K562 (cell line): Measurements from ENCODE around the gene RNF13. TPM values are rescaled to one million over a fixed set of nuclear protein-coding genes. Genes with fewer than 3 reads are reported as not detected.
A peak's percentile ranks its signal among the peaks of the same experiment; 100 is the strongest.

Experiments
- FOXK1 ChIP-seq: sonication (generic); formaldehyde crosslinking; IDR thresholded peaks from 2 replicates; pipeline ENCODE4 v1.8.0; 2022; ENCODE audit warnings: missing genetic modification reagents, mild to moderate bottlenecking, borderline replicate concordance
- HIVEP1 ChIP-seq: fragments of 250-450 bp; sonication (Bioruptor Pico); IDR thresholded peaks from 2 replicates; pipeline ENCODE4 v1.4.0; 2020; ENCODE audit warnings: mild to moderate bottlenecking
- KLF1 ChIP-seq: fragments of 450-650 bp; IDR thresholded peaks from 2 replicates; pipeline ENCODE4 v1.6.1; 2016; ENCODE audit warnings: missing genetic modification characterization, missing compliant biosample characterization
- POLR2B ChIP-seq: fragments of 450-650 bp; IDR thresholded peaks from 2 replicates; pipeline ENCODE4 v1.6.1; 2018; ENCODE audit warnings: low read depth; ENCODE audit not compliant: partially characterized antibody
- POU5F1 ChIP-seq: fragments of 150-350 bp; IDR thresholded peaks from 2 replicates; pipeline ENCODE4 v1.6.1; 2014; ENCODE audit warnings: borderline replicate concordance, low read length, low read depth, mild to moderate bottlenecking; ENCODE audit not compliant: partially characterized antibody
- PYGO2 ChIP-seq: fragments of 450-650 bp; IDR thresholded peaks from 2 replicates; pipeline ENCODE4 v1.6.1; 2016; ENCODE audit warnings: mild to moderate bottlenecking, missing genetic modification characterization, moderate library complexity, missing compliant biosample characterization
- RBBP5 ChIP-seq: fragments of 200-600 bp; sonication (generic); IDR thresholded peaks from 2 replicates; pipeline ENCODE4 v1.6.1; 2012; ENCODE audit warnings: borderline replicate concordance, mild to moderate bottlenecking, low read length, control low read depth, inconsistent platforms; ENCODE audit not compliant: insufficient read depth, poor library complexity, severe bottlenecking
- U2AF1 ChIP-seq: fragments of 200-400 bp; formaldehyde crosslinking; optimal IDR thresholded peaks from 2 replicates; pipeline ENCODE3; 2017; ENCODE audit warnings: mild to moderate bottlenecking, low read depth, low read length, moderate library complexity
- polyA plus RNA-seq, 8 experiments: library from polyadenylated mRNA; depleted of rRNA in 4 of 8; stranded (reverse) in 5 of 8; unstranded in 3 of 8; fragments of >200 nt; fragmentation: Nextera tagmentation in 2 of 8; fragmentation: Illumina TruSeq in 1 of 8; extraction: Ambion mirVana in 2 of 8; extraction: Trizol in 1 of 8; gene quantifications; 2 replicates each; pipeline versions ENCODE4 v1.2.1 to v1.2.3, GENCODE V29; 2011 to 2014; ENCODE audit warnings: inconsistent platforms in 1 of 8, missing spikeins in 1 of 8
- total RNA-seq, 7 experiments: library from RNA; depleted of rRNA in 6 of 7; stranded (reverse); fragments of >200 nt in 6 of 7; fragmentation: Illumina TruSeq in 2 of 7; extraction: Trizol in 2 of 7; gene quantifications; 2 replicates each; pipeline versions ENCODE4 v1.2.1 to v1.2.3, GENCODE V29; 2011 to 2021; ENCODE audit warnings: low replicate concordance in 1 of 7
- TF ChIP-seq, protein P1 (sequence below), 2 experiments: IDR thresholded peaks; 2 replicates each; pipeline ENCODE4 v1.6.1; 2012; ENCODE audit warnings: improper control_type of control experiment in 2 of 2, low read depth in 2 of 2, low read length in 2 of 2, borderline replicate concordance in 1 of 2
- TF ChIP-seq, protein P2 (sequence below): sonication (generic); formaldehyde crosslinking; IDR thresholded peaks from 2 replicates; pipeline ENCODE4 v1.8.0; 2022; ENCODE audit warnings: mild to moderate bottlenecking, missing genetic modification reagents
- TF ChIP-seq, protein P3 (sequence below): fragments of 250-450 bp; sonication (Bioruptor Pico); IDR thresholded peaks from 2 replicates; pipeline ENCODE4 v1.4.0; 2020; ENCODE audit warnings: mild to moderate bottlenecking, moderate library complexity
- TF ChIP-seq, protein P4 (sequence below), 2 experiments: fragments of 450-650 bp in 1 of 2; IDR thresholded peaks; 2 replicates each; pipeline ENCODE4 v1.6.1; 2011 to 2017; ENCODE audit warnings: low read depth in 2 of 2, antibody characterized with exemption in 1 of 2, borderline replicate concordance in 1 of 2, low read length in 1 of 2, mild to moderate bottlenecking in 1 of 2, mixed read lengths in 1 of 2; ENCODE audit not compliant: control insufficient read depth in 1 of 2

Gene RNF13
- total and polyA plus RNA-seq, 9 of the 15 experiments (the other 6 are each of a cell fraction or from before 2014, with no cell fraction given) = 12.7 to 35.8 (median 18.9) TPM

DNA sequence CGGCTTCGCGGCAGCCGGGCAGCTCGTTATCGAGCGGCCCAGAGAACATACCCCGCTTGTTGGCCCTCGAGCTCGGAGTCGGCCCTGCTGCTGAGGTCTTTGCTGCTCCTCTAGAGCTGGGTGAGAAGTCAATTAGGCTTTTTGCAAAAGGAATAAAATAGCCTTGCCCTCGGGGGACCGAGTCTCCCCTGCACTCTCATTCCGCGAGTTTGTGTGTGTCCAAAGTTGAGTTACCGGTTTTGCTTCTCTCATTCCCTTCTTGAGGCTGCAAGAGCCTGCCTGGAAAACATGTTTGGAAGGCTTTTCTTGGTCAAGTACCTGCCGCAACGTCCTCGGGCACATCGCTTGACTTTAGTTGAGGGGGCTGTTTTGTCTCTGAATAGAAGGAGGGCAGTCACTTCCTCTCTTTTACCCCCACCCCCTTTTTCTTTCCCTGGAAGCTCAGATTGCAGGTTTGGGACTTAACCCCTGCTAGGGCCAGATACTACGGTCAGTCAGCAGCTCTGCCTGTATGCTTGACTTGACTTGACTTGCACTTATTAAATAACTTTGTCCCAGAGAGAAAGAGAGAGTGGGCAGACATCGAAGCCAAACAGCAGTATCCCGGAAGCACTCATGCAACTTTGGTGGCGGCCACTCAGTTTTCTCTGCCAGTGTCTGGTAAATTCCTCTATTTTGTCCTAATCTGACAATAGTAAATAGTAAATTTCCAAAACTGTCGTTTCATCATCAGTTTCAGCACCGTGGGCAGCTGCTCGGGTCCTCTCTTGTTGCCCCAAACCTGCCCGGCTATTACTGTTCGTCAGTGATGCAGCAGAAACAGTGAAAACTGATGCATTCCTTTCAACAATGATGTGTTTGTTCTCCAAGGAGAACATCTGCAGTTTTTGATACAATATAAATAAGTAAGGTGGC is 609 bp downstream of the RNF13 start (continued):
- TF ChIP-seq, protein P1, sequence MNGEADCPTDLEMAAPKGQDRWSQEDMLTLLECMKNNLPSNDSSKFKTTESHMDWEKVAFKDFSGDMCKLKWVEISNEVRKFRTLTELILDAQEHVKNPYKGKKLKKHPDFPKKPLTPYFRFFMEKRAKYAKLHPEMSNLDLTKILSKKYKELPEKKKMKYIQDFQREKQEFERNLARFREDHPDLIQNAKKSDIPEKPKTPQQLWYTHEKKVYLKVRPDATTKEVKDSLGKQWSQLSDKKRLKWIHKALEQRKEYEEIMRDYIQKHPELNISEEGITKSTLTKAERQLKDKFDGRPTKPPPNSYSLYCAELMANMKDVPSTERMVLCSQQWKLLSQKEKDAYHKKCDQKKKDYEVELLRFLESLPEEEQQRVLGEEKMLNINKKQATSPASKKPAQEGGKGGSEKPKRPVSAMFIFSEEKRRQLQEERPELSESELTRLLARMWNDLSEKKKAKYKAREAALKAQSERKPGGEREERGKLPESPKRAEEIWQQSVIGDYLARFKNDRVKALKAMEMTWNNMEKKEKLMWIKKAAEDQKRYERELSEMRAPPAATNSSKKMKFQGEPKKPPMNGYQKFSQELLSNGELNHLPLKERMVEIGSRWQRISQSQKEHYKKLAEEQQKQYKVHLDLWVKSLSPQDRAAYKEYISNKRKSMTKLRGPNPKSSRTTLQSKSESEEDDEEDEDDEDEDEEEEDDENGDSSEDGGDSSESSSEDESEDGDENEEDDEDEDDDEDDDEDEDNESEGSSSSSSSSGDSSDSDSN (IDR thresholded peaks at IDR 0.05; ENCODE audit: borderline replicate concordance in 1 of 2, low read depth in 2 of 2, low read length in 2 of 2) = no peak
- TF ChIP-seq, protein P2, sequence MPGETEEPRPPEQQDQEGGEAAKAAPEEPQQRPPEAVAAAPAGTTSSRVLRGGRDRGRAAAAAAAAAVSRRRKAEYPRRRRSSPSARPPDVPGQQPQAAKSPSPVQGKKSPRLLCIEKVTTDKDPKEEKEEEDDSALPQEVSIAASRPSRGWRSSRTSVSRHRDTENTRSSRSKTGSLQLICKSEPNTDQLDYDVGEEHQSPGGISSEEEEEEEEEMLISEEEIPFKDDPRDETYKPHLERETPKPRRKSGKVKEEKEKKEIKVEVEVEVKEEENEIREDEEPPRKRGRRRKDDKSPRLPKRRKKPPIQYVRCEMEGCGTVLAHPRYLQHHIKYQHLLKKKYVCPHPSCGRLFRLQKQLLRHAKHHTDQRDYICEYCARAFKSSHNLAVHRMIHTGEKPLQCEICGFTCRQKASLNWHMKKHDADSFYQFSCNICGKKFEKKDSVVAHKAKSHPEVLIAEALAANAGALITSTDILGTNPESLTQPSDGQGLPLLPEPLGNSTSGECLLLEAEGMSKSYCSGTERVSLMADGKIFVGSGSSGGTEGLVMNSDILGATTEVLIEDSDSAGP (CRISPR knock-in tag) = no peak
- no peak for TF ChIP-seq POU5F1
- TF ChIP-seq RBBP5 = peak; percentile 56
- TF ChIP-seq U2AF1 = no peak
- no peak for TF ChIP-seq HIVEP1 (CRISPR knock-in tag)
- TF ChIP-seq, protein P3, sequence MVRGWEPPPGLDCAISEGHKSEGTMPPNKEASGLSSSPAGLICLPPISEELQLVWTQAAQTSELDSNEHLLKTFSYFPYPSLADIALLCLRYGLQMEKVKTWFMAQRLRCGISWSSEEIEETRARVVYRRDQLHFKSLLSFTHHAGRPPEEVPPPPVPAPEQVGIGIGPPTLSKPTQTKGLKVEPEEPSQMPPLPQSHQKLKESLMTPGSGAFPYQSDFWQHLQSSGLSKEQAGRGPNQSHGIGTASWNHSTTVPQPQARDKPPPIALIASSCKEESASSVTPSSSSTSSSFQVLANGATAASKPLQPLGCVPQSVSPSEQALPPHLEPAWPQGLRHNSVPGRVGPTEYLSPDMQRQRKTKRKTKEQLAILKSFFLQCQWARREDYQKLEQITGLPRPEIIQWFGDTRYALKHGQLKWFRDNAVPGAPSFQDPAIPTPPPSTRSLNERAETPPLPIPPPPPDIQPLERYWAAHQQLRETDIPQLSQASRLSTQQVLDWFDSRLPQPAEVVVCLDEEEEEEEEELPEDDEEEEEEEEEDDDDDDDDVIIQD (CRISPR knock-in tag) = no peak
- no peak for TF ChIP-seq FOXK1 (CRISPR knock-in tag)
- TF ChIP-seq PYGO2 (tag) = no peak
- TF ChIP-seq KLF1 (tag) = no peak
- TF ChIP-seq POLR2B = no peak
- TF ChIP-seq, protein P4, sequence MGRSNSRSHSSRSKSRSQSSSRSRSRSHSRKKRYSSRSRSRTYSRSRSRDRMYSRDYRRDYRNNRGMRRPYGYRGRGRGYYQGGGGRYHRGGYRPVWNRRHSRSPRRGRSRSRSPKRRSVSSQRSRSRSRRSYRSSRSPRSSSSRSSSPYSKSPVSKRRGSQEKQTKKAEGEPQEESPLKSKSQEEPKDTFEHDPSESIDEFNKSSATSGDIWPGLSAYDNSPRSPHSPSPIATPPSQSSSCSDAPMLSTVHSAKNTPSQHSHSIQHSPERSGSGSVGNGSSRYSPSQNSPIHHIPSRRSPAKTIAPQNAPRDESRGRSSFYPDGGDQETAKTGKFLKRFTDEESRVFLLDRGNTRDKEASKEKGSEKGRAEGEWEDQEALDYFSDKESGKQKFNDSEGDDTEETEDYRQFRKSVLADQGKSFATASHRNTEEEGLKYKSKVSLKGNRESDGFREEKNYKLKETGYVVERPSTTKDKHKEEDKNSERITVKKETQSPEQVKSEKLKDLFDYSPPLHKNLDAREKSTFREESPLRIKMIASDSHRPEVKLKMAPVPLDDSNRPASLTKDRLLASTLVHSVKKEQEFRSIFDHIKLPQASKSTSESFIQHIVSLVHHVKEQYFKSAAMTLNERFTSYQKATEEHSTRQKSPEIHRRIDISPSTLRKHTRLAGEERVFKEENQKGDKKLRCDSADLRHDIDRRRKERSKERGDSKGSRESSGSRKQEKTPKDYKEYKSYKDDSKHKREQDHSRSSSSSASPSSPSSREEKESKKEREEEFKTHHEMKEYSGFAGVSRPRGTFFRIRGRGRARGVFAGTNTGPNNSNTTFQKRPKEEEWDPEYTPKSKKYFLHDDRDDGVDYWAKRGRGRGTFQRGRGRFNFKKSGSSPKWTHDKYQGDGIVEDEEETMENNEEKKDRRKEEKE (IDR thresholded peaks at IDR 0.05; ENCODE audit: borderline replicate concordance in 1 of 2, control insufficient read depth in 1 of 2, low read depth in 2 of 2, low read length in 1 of 2) = no peak
